Stomach (tissue), 4 donors: ENCODE results near the gene KCNG2.

ENCODE experiments used
- CTCF ChIP-seq, 7 experiments: fragments of 450-650 bp in 4 of 7; fragments of 200-600 bp in 3 of 7; sonication (generic) in 3 of 7; IDR thresholded peaks; one replicate each; pipeline ENCODE4 v1.5.1; 2016 to 2019; ENCODE audit warnings: antibody characterized with exemption in 7 of 7, control low read depth in 2 of 7, mild to moderate bottlenecking in 1 of 7
- EP300 ChIP-seq: sonication (generic); formaldehyde crosslinking; IDR thresholded peaks from one replicate; pipeline ENCODE4 v1.6.1; 2017; ENCODE audit warnings: antibody characterized with exemption

DNA sequence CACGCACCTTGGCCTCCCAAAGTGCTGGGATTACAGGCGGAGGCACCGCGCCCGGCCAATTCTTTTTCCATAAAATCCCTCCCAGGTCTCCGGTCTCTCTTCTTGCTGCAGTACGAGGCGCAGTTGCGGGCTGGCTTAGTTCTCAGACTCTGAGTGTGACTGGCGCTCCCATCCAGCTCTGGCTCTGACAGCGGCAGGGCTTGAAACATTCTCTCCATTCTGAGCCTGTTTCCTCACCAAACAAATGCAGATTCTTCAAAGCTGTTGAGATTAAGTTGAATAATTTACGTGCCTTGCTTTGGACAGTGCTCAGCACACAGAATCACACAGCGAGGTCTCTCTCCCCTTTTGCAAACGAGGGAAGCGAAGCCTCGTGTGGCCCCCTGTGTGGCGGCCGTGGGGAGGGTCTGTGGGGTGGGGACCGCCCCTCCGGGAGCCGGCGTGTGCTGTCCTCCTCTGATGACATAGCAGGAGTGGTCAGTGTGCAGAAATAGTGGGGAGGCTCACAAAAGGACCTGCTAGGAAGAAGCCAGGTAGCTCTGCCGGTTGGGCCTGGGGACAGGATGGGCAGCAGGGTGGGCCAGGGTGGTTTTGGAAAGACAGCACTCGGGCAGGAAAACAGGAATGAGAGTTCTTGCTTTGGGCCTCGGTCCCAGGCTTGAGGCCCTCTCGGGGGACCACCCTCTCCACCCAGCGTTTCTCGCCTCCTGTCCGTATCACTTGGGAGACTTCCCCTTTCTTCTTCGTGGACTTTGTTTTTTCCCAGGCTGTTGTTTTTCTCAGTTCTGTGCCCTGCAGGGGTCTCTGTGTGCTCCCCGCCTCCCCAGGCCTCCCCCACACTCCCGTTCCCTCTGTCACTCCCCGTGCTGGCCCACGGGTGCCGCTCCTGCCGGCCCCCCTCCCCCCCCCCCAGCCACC is 75.0 kb downstream of the KCNG2 start:
- no peak for TF ChIP-seq CTCF (IDR thresholded peaks at IDR 0.05)
- no peak for TF ChIP-seq EP300
